Right renal pelvis (tissue), 4 donors: ENCODE results near the gene CAST. TPM values are rescaled to one million over a fixed set of nuclear protein-coding genes. Genes with fewer than 3 reads are reported as not detected.

Experiments
- DNase-seq, 4 donors: peaks; one replicate each; pipeline ENCODE4 v3.0.0-alpha.2; 2013; ENCODE audit warnings: low read depth in 4 of 4, low spot score in 3 of 4, missing footprints in 1 of 4
- polyA plus RNA-seq, 4 donors: library from polyadenylated mRNA; unstranded; fragments of 120-200 nt; gene quantifications; one replicate each; pipeline ENCODE4 v1.2.1, GENCODE V29; 2013; ENCODE audit not compliant: insufficient read length in 4 of 4

CAST gene
- polyA plus RNA-seq, 4 donors = 133 to 213 (median 170) TPM

- no peak for DNase-seq
Measured at GRCh38 chr5:96663608-96664007, 1.4 kb downstream of the CAST start.

- no peak for DNase-seq
Measured at GRCh38 chr5:96664669-96665068, 2.5 kb downstream of the CAST start.

GRCh38 chr5:96668725-96669124, 6.5 kb downstream of the CAST start:
- no peak for DNase-seq

GRCh38 chr5:96669909-96670308, 7.7 kb downstream of the CAST start:
- DNase-seq = no peak

GRCh38 chr5:96671441-96671840, 9.3 kb downstream of the CAST start:
- DNase-seq = no peak

- no peak for DNase-seq
Measured at GRCh38 chr5:96673127-96673526, 11.0 kb downstream of the CAST start.

GRCh38 chr5:96675882-96676281, 13.7 kb downstream of the CAST start:
- no peak for DNase-seq

GRCh38 chr5:96677496-96677895, 15.3 kb downstream of the CAST start:
- no peak for DNase-seq

- DNase-seq = no peak
Measured at GRCh38 chr5:96679293-96679692, 17.1 kb downstream of the CAST start.

- no peak for DNase-seq
Measured at GRCh38 chr5:96680759-96681470, 18.7 kb downstream of the CAST start.

- no peak for DNase-seq
Measured at GRCh38 chr5:96683392-96683791, 21.2 kb downstream of the CAST start.

- no peak for DNase-seq
Measured at GRCh38 chr5:96683810-96684209, 21.6 kb downstream of the CAST start.

GRCh38 chr5:96687080-96687479, 24.9 kb downstream of the CAST start:
- DNase-seq = no peak

- DNase-seq = peak in 1 of 4 donors; percentile 12
Measured at GRCh38 chr5:96687812-96688453, 25.8 kb downstream of the CAST start.

GRCh38 chr5:96690861-96691260, 28.7 kb downstream of the CAST start:
- DNase-seq = no peak

- DNase-seq = no peak
Measured at GRCh38 chr5:96691503-96692303, 29.5 kb downstream of the CAST start.

GRCh38 chr5:96692441-96692840, 30.3 kb downstream of the CAST start:
- no peak for DNase-seq

GRCh38 chr5:96699186-96699820, 37.1 kb downstream of the CAST start:
- DNase-seq = no peak

GRCh38 chr5:96702503-96703383, 40.6 kb downstream of the CAST start:
- DNase-seq = peak; percentile 73 to 78 (median 77)

- peak in 1 of 4 donors; percentile 11 for DNase-seq
Measured at GRCh38 chr5:96703384-96703920, 41.3 kb downstream of the CAST start.
